Endothelial cell of umbilical vein (primary cell): Measurements from ENCODE around the gene IGSF3. TPM values are rescaled to one million over a fixed set of nuclear protein-coding genes. Genes with fewer than 3 reads are reported as not detected.
"Not testable (repeated sequence)": the region's sequence is repeated elsewhere in the genome, so short reads cannot be mapped to it uniquely, and the experiment has no call there.

Experiments used
- BruUV-seq: library from RNA; stranded (reverse); fragments of 400-500 nt; replicated peaks from 2 replicates; lab custom pipeline; 2021; lab: Mats Ljungman, UMichigan
- CTCF ChIA-PET: fragments of 300-600, 350-600 bp; sonication (Branson Sonifier 250); formaldehyde crosslinking; loops from one replicate; lab custom pipeline; 2021; ENCODE audit warnings: antibody characterized with exemption, inconsistent platforms; lab: Charles Lee
- POLR2A ChIA-PET: fragments of 300-600, 350-600 bp; sonication (Branson Sonifier 250); formaldehyde crosslinking; loops from one replicate; lab custom pipeline; 2021; ENCODE audit warnings: antibody characterized with exemption, inconsistent platforms; lab: Charles Lee
- DNase-seq: peaks from one replicate; pipeline ENCODE4 v3.0.0-alpha.2; 2011; ENCODE audit warnings: low read depth, low spot score
- FAIRE-seq: peaks from 2 replicates; lab custom pipeline; 2011; peaks lifted over from hg19 to GRCh38; lab: Jason Lieb, UNC
- H2AFZ ChIP-seq: 2 replicates; pipeline ENCODE4 v1.6.0; 2012; ENCODE audit warnings: low read depth, low read length, control low read depth, inconsistent platforms
- H3K27ac ChIP-seq: 2 replicates; pipeline ENCODE4 v1.5.1; 2011; ENCODE audit warnings: low read depth, mild to moderate bottlenecking, control low read depth, low read length, moderate library complexity; ENCODE audit not compliant: insufficient read depth
- H3K27me3 ChIP-seq, 2 experiments: 2 replicates each; pipeline versions ENCODE4 v1.6.0 to v1.6.1; 2011; ENCODE audit warnings: low read length in 2 of 2, mixed read lengths in 1 of 2; ENCODE audit not compliant: control insufficient read depth in 2 of 2, insufficient read depth in 2 of 2
- H3K36me3 ChIP-seq, 2 experiments: 2 replicates in 1 of 2; 3 replicates in 1 of 2; pipeline ENCODE4 v1.5.1; 2011; ENCODE audit warnings: low read length in 2 of 2, mild to moderate bottlenecking in 1 of 2, moderate library complexity in 1 of 2; ENCODE audit not compliant: control insufficient read depth in 2 of 2, insufficient read depth in 2 of 2; ENCODE audit errors: extremely low read depth in 1 of 2
- H3K4me1 ChIP-seq: 3 replicates; pipeline ENCODE4 v1.5.1; 2011; ENCODE audit warnings: mild to moderate bottlenecking, low read length; ENCODE audit not compliant: control insufficient read depth, insufficient read depth; ENCODE audit errors: extremely low read depth
- H3K4me2 ChIP-seq: 2 replicates; pipeline ENCODE4 v1.6.1; 2011; ENCODE audit warnings: low read length, control low read depth, mixed read lengths; ENCODE audit not compliant: insufficient read depth
- H3K4me3 ChIP-seq, 3 experiments: fragments of 200-600 bp in 1 of 3; sonication (generic), shearing (Covaris generic) in 1 of 3; replicated peaks in 1 of 3; 2 replicates each; pipeline ENCODE4 v1.5.1; 2011 to 2016; ENCODE audit warnings: control low read depth in 3 of 3, low read length in 3 of 3, mild to moderate bottlenecking in 2 of 3, inconsistent platforms in 1 of 3, low read depth in 1 of 3, moderate library complexity in 1 of 3; ENCODE audit not compliant: insufficient read depth in 1 of 3
- H3K79me2 ChIP-seq: 2 replicates; pipeline ENCODE4 v1.6.0; 2012; ENCODE audit warnings: low read length, inconsistent platforms; ENCODE audit not compliant: control insufficient read depth, insufficient read depth
- H3K9ac ChIP-seq: replicated peaks from 2 replicates; pipeline ENCODE3; 2011; ENCODE audit warnings: low read length, control low read depth; ENCODE audit not compliant: insufficient read depth; ENCODE audit errors: extremely low read depth
- H3K9me1 ChIP-seq: replicated peaks from 3 replicates; pipeline ENCODE4 v1.6.0; 2011; ENCODE audit warnings: mild to moderate bottlenecking, low read length; ENCODE audit not compliant: control insufficient read depth, insufficient read depth; ENCODE audit errors: extremely low read depth
- H3K9me3 ChIP-seq: replicated peaks from 2 replicates; pipeline ENCODE4 v1.5.1; 2012; ENCODE audit warnings: low read length, inconsistent platforms; ENCODE audit not compliant: control insufficient read depth, insufficient read depth
- H4K20me1 ChIP-seq: replicated peaks from 2 replicates; pipeline ENCODE3; 2011; ENCODE audit warnings: mild to moderate bottlenecking, low read length; ENCODE audit not compliant: control insufficient read depth, insufficient read depth; ENCODE audit errors: extremely low read depth
- dilution Hi-C: fragments of 300-500 bp; cut with MboI; formaldehyde crosslinking; loops from one replicate; pipeline ENCODE4 v1.15.0; 2019; ENCODE audit warnings: low sequenced_read_pairs; ENCODE audit not compliant: extremely low pct_ligation_motif_present
- intact Hi-C: fragments of 100-400 bp; cut with micrococcal nuclease; formaldehyde crosslinking; loops from one replicate; pipeline ENCODE4 v1.10.0; 2022
- polyA plus RNA-seq, 4 experiments: library from polyadenylated mRNA; depleted of rRNA in 3 of 4; stranded (reverse) in 3 of 4; unstranded in 1 of 4; fragments of >200 nt; gene quantifications; 2 replicates each; pipeline versions ENCODE4 v1.2.1 to v1.2.3, GENCODE V29; 2011 to 2012; ENCODE audit warnings: missing spikeins in 1 of 4
- total RNA-seq: library from RNA; stranded (reverse); gene quantifications from 2 replicates; pipeline ENCODE4 v1.2.3, GENCODE V29; 2021
- TF ChIP-seq, protein P1 (sequence below), 2 donors: IDR thresholded peaks; 1 replicate in 1 of 2; 2 replicates in 1 of 2; pipeline ENCODE4 v1.5.1; 2011; ENCODE audit warnings: low read length in 2 of 2, mild to moderate bottlenecking in 2 of 2, moderate library complexity in 2 of 2, control low read depth in 1 of 2, inconsistent platforms in 1 of 2, low read depth in 1 of 2; ENCODE audit not compliant: insufficient read depth in 1 of 2; ENCODE audit errors: extremely low read depth in 1 of 2

IGSF3 gene
- total and polyA plus RNA-seq, 2 donors (not counting 3 experiments of a cell fraction or from before 2014, with no cell fraction given): 0.63 to 2.2 TPM

- H3K79me2 ChIP-seq, H3K27me3 ChIP-seq, H3K36me3 ChIP-seq, H4K20me1 ChIP-seq, H3K9ac ChIP-seq, H3K9me3 ChIP-seq, POLR2A ChIA-PET, H3K4me1 ChIP-seq, BruUV-seq, H3K4me3 ChIP-seq, dilution Hi-C loops, H3K9me1 ChIP-seq, H3K27ac ChIP-seq, H3K4me2 ChIP-seq, H2AFZ ChIP-seq: not testable (repeated sequence)
- intact Hi-C loops: loop anchor here (1.0 kb wide), 1 partner anchor 22 kb away; no protein-coding TSS in a partner anchor
- peak; percentile 88 for FAIRE-seq
- DNase-seq: peak; percentile 30
- TF ChIP-seq, protein P1, sequence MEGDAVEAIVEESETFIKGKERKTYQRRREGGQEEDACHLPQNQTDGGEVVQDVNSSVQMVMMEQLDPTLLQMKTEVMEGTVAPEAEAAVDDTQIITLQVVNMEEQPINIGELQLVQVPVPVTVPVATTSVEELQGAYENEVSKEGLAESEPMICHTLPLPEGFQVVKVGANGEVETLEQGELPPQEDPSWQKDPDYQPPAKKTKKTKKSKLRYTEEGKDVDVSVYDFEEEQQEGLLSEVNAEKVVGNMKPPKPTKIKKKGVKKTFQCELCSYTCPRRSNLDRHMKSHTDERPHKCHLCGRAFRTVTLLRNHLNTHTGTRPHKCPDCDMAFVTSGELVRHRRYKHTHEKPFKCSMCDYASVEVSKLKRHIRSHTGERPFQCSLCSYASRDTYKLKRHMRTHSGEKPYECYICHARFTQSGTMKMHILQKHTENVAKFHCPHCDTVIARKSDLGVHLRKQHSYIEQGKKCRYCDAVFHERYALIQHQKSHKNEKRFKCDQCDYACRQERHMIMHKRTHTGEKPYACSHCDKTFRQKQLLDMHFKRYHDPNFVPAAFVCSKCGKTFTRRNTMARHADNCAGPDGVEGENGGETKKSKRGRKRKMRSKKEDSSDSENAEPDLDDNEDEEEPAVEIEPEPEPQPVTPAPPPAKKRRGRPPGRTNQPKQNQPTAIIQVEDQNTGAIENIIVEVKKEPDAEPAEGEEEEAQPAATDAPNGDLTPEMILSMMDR (IDR thresholded peaks at IDR 0.05; ENCODE audit: extremely low read depth in 1 of 2, insufficient read depth in 1 of 2, low read depth in 1 of 2, low read length in 2 of 2): peak; percentile 20 to 51
- CTCF ChIA-PET: interaction anchor here (0.6 to 3.4 kb wide), 23 partner anchors 8 to 1427 kb away, joined by 3 to 155 read pairs (median 5); partner anchors contain the start of gene CD58
Measured at GRCh38 chr1:116595946-116596741, 71.4 kb downstream of the IGSF3 start.

DNA sequence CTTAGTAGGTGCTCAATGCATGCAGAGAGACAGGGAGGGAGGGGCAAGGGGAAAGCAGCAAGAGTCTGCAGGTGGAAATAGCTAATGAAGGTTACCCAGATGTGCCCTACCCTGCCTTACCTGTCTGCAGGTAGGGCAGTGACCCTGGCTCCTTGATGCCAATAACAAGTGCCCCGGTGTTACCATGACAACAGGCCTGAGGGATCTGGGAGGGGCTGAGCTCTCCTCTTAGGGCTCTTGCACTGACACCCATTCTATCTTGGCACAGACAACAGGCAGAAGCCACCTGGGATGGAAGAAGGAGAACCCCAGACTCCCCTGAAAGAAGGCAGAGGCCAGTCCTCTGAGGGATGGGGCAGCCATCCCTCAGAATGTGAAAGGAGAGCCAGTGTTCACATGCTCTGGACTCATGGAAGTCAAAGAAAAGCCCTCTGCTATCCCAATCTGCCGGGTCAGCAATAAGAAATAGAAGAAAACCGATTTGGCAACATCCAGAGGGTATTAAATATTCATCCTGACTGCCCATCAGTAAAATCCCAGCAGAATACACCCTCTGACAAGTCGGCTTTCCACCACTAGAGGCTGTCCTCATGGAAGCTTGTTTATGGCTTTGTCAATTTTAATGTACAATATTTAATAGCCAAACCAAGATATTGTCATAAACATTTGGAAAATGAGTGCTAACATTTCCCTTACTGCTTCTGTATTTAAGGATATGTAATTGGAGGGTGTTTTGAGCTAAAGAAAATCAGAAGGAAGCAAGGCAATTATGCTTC is 72.3 kb downstream of the IGSF3 start:
- H3K9me1 ChIP-seq, H3K36me3 ChIP-seq, dilution Hi-C loops, H3K4me3 ChIP-seq, H2AFZ ChIP-seq, H3K27ac ChIP-seq, H3K4me2 ChIP-seq, DNase-seq, H3K27me3 ChIP-seq, intact Hi-C loops, POLR2A ChIA-PET, H3K9ac ChIP-seq, BruUV-seq, H3K4me1 ChIP-seq, H3K9me3 ChIP-seq, H4K20me1 ChIP-seq, H3K79me2 ChIP-seq: not testable (repeated sequence)
- CTCF ChIA-PET: interaction anchor here (0.6 to 3.4 kb wide), 21 partner anchors 9 to 1426 kb away, joined by 3 to 155 read pairs (median 6); partner anchors contain the start of gene CD58
- TF ChIP-seq, protein P1 (IDR thresholded peaks at IDR 0.05; ENCODE audit: extremely low read depth in 1 of 2, insufficient read depth in 1 of 2, low read depth in 1 of 2, low read length in 2 of 2): peak; percentile 15 to 21
- FAIRE-seq: peak; percentile 74

- H3K9ac ChIP-seq, H3K36me3 ChIP-seq, DNase-seq, H3K9me1 ChIP-seq, FAIRE-seq, intact Hi-C loops, H2AFZ ChIP-seq, H3K4me1 ChIP-seq, H4K20me1 ChIP-seq, H3K9me3 ChIP-seq, POLR2A ChIA-PET, BruUV-seq, H3K4me3 ChIP-seq, H3K27ac ChIP-seq, H3K79me2 ChIP-seq, dilution Hi-C loops, H3K4me2 ChIP-seq, H3K27me3 ChIP-seq: not testable (repeated sequence)
- CTCF ChIA-PET: interaction anchor here (2.6 to 2.7 kb wide), 2 partner anchors 10 to 19 kb away, joined by 9 to 16 read pairs; no protein-coding TSS in a partner anchor
Measured at GRCh38 chr1:116593977-116594376, 73.6 kb downstream of the IGSF3 start.
